Vagina (tissue), 2 donors: ENCODE measurements around the gene HNRNPC. TPM values are rescaled to one million over a fixed set of nuclear protein-coding genes. Genes with fewer than 3 reads are reported as not detected.

ENCODE experiments used
- DNase-seq, 2 donors: peaks; one replicate each; pipeline ENCODE4 v3.0.0-alpha.2; 2017; ENCODE audit errors: extremely low spot score in 2 of 2
- H3K27ac ChIP-seq: fragments of 200-600 bp; sonication (generic); one replicate; pipeline ENCODE4 v1.5.1; 2019
- H3K27me3 ChIP-seq: fragments of 200-600 bp; sonication (generic); one replicate; pipeline ENCODE4 v1.5.1; 2019
- H3K36me3 ChIP-seq, 2 donors: fragments of 200-600 bp; sonication (generic); one replicate each; pipeline ENCODE4 v1.5.1; 2017 to 2019
- H3K4me1 ChIP-seq: fragments of 200-600 bp; sonication (generic); one replicate; pipeline ENCODE4 v1.5.1; 2019
- H3K4me3 ChIP-seq, 2 donors: fragments of 200-600 bp; sonication (generic); 1 replicate in 1 of 2; 2 replicates in 1 of 2; pipeline ENCODE4 v1.5.1; 2016 to 2019
- H3K9me3 ChIP-seq: fragments of 200-600 bp; sonication (generic); one replicate; pipeline ENCODE4 v1.5.1; 2019
- CTCF ChIP-seq, 3 experiments: fragments of 450-650 bp in 2 of 3; fragments of 200-600 bp in 1 of 3; sonication (generic) in 1 of 3; IDR thresholded peaks; one replicate each; pipeline ENCODE4 v1.5.1; 2017 to 2019; ENCODE audit warnings: antibody characterized with exemption in 3 of 3, mild to moderate bottlenecking in 2 of 3, moderate library complexity in 2 of 3
- POLR2A ChIP-seq, 2 donors: fragments of 450-650 bp; IDR thresholded peaks; one replicate each; pipeline ENCODE4 v1.6.1; 2017; ENCODE audit warnings: antibody characterized with exemption in 2 of 2, mild to moderate bottlenecking in 2 of 2, moderate library complexity in 2 of 2
- POLR2AphosphoS5 ChIP-seq, 2 donors: sonication (generic); formaldehyde crosslinking; IDR thresholded peaks; one replicate each; pipeline ENCODE4 v1.9.0; 2017; ENCODE audit warnings: antibody characterized with exemption in 2 of 2, mild to moderate bottlenecking in 2 of 2, low read depth in 1 of 2; ENCODE audit not compliant: insufficient read depth in 1 of 2
- intact Hi-C: fragments of 100-400 bp; cut with DNase I; formaldehyde crosslinking; loops from one replicate; pipeline ENCODE4 v1.15.1; 2023
- total RNA-seq: library from RNA; depleted of rRNA; stranded (reverse); fragments of >200 nt; gene quantifications from one replicate; pipeline ENCODE4 v1.2.3, GENCODE V29; 2016

Gene HNRNPC
- total RNA-seq, 1 donor from 2014 or later: 345 TPM

GRCh38 chr14:21211509-21211908 is 57.7 kb downstream of the HNRNPC start:
- peaks cover 6 to 66% of the 10 kb centered on the region in 2 donors for H3K36me3 ChIP-seq
- no peaks in the 10 kb centered on the region for H3K27me3 ChIP-seq
- no peak overlapping the region for H3K4me3 ChIP-seq
- H3K27ac ChIP-seq: no peak overlapping the region
- TF ChIP-seq POLR2AphosphoS5 (IDR thresholded peaks at IDR 0.05; ENCODE audit: insufficient read depth in 1 of 2, low read depth in 1 of 2): no peak
- TF ChIP-seq CTCF (IDR thresholded peaks at IDR 0.05): no peak
- TF ChIP-seq POLR2A (IDR thresholded peaks at IDR 0.05): no peak
- intact Hi-C loops: no loop called here
- H3K9me3 ChIP-seq: no peaks in the 10 kb centered on the region
- no peak for DNase-seq
- H3K4me1 ChIP-seq: peaks cover 49% of the 10 kb centered on the region

GRCh38 chr14:21210023-21210422 is 59.2 kb downstream of the HNRNPC start:
- no peak overlapping the region for H3K27ac ChIP-seq
- peaks cover 6 to 66% of the 10 kb centered on the region in 2 donors for H3K36me3 ChIP-seq
- no peaks in the 10 kb centered on the region for H3K27me3 ChIP-seq
- peaks cover 35% of the 10 kb centered on the region for H3K4me1 ChIP-seq
- DNase-seq: no peak
- intact Hi-C loops: no loop called here
- H3K9me3 ChIP-seq: no peaks in the 10 kb centered on the region
- no peak overlapping the region for H3K4me3 ChIP-seq
- no peak for TF ChIP-seq POLR2AphosphoS5 (IDR thresholded peaks at IDR 0.05; ENCODE audit: insufficient read depth in 1 of 2, low read depth in 1 of 2)
- no peak for TF ChIP-seq POLR2A (IDR thresholded peaks at IDR 0.05)
- TF ChIP-seq CTCF (IDR thresholded peaks at IDR 0.05): no peak

GRCh38 chr14:21209185-21209584 is 60.1 kb downstream of the HNRNPC start:
- TF ChIP-seq CTCF (IDR thresholded peaks at IDR 0.05): no peak
- no peak for TF ChIP-seq POLR2A (IDR thresholded peaks at IDR 0.05)
- TF ChIP-seq POLR2AphosphoS5 (IDR thresholded peaks at IDR 0.05; ENCODE audit: insufficient read depth in 1 of 2, low read depth in 1 of 2): no peak
- Histone ChIP-seq H3K27me3 (no peaks in the 10 kb centered on the region), H3K4me1 (peaks cover 26% of the 10 kb centered on the region), H3K4me3 (no peak overlapping the region), H3K9me3 (no peaks in the 10 kb centered on the region), H3K36me3 (peaks cover 6 to 67% of the 10 kb centered on the region in 2 donors), H3K27ac (no peak overlapping the region)
- intact Hi-C loops: no loop called here
- DNase-seq: no peak

- H3K4me3 ChIP-seq: no peak overlapping the region
- no peaks in the 10 kb centered on the region for H3K27me3 ChIP-seq
- peaks cover 6 to 63% of the 10 kb centered on the region in 2 donors for H3K36me3 ChIP-seq
- peaks cover 20% of the 10 kb centered on the region for H3K4me1 ChIP-seq
- no peak for TF ChIP-seq POLR2AphosphoS5 (IDR thresholded peaks at IDR 0.05; ENCODE audit: insufficient read depth in 1 of 2, low read depth in 1 of 2)
- TF ChIP-seq POLR2A (IDR thresholded peaks at IDR 0.05): no peak
- TF ChIP-seq CTCF (IDR thresholded peaks at IDR 0.05): no peak
- no peaks in the 10 kb centered on the region for H3K9me3 ChIP-seq
- no peak overlapping the region for H3K27ac ChIP-seq
- intact Hi-C loops: no loop called here
- DNase-seq: no peak
Measured at GRCh38 chr14:21208554-21208953, 60.7 kb downstream of the HNRNPC start.

GRCh38 chr14:21206753-21207684 is 62.2 kb downstream of the HNRNPC start:
- no peak overlapping the region for H3K4me3 ChIP-seq
- no peaks in the 10 kb centered on the region for H3K27me3 ChIP-seq
- DNase-seq: no peak
- intact Hi-C loops: no loop called here
- H3K4me1 ChIP-seq: peaks cover 6% of the 10 kb centered on the region
- TF ChIP-seq POLR2AphosphoS5 (IDR thresholded peaks at IDR 0.05; ENCODE audit: insufficient read depth in 1 of 2, low read depth in 1 of 2): no peak
- TF ChIP-seq CTCF (IDR thresholded peaks at IDR 0.05): no peak
- TF ChIP-seq POLR2A (IDR thresholded peaks at IDR 0.05): no peak
- peaks cover 5 to 48% of the 10 kb centered on the region in 2 donors for H3K36me3 ChIP-seq
- H3K27ac ChIP-seq: no peak overlapping the region
- no peaks in the 10 kb centered on the region for H3K9me3 ChIP-seq
